Measurements from ENCODE around the gene STAT3.

DNA sequence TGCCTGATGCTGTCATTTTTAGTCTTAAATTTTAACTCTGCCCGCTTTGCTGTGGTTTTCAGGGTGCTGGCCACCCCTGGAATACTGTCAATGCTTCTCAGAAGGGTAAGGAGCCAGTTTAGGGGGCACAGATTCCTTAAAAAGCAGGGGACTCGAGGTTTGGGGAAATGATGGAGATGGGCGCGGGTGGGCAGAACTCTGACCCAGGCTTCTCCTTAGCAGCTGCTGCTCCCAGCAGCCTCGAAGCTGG, 76.3 kb downstream of the STAT3 start:
- TF ChIP-seq, protein P1, sequence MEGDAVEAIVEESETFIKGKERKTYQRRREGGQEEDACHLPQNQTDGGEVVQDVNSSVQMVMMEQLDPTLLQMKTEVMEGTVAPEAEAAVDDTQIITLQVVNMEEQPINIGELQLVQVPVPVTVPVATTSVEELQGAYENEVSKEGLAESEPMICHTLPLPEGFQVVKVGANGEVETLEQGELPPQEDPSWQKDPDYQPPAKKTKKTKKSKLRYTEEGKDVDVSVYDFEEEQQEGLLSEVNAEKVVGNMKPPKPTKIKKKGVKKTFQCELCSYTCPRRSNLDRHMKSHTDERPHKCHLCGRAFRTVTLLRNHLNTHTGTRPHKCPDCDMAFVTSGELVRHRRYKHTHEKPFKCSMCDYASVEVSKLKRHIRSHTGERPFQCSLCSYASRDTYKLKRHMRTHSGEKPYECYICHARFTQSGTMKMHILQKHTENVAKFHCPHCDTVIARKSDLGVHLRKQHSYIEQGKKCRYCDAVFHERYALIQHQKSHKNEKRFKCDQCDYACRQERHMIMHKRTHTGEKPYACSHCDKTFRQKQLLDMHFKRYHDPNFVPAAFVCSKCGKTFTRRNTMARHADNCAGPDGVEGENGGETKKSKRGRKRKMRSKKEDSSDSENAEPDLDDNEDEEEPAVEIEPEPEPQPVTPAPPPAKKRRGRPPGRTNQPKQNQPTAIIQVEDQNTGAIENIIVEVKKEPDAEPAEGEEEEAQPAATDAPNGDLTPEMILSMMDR (IDR thresholded peaks at IDR 0.05; ENCODE audit: insufficient read depth, low read length) = no peak
- TF ChIP-seq POLR2AphosphoS5 (IDR thresholded peaks at IDR 0.05; ENCODE audit: low read depth) (no peak), SPI1 (IDR thresholded peaks at IDR 0.05; ENCODE audit: borderline replicate concordance, low read depth) (no peak), GABPA (IDR thresholded peaks at IDR 0.05; ENCODE audit: low read depth) (no peak)
- TF ChIP-seq, protein P2, sequence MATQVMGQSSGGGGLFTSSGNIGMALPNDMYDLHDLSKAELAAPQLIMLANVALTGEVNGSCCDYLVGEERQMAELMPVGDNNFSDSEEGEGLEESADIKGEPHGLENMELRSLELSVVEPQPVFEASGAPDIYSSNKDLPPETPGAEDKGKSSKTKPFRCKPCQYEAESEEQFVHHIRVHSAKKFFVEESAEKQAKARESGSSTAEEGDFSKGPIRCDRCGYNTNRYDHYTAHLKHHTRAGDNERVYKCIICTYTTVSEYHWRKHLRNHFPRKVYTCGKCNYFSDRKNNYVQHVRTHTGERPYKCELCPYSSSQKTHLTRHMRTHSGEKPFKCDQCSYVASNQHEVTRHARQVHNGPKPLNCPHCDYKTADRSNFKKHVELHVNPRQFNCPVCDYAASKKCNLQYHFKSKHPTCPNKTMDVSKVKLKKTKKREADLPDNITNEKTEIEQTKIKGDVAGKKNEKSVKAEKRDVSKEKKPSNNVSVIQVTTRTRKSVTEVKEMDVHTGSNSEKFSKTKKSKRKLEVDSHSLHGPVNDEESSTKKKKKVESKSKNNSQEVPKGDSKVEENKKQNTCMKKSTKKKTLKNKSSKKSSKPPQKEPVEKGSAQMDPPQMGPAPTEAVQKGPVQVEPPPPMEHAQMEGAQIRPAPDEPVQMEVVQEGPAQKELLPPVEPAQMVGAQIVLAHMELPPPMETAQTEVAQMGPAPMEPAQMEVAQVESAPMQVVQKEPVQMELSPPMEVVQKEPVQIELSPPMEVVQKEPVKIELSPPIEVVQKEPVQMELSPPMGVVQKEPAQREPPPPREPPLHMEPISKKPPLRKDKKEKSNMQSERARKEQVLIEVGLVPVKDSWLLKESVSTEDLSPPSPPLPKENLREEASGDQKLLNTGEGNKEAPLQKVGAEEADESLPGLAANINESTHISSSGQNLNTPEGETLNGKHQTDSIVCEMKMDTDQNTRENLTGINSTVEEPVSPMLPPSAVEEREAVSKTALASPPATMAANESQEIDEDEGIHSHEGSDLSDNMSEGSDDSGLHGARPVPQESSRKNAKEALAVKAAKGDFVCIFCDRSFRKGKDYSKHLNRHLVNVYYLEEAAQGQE (IDR thresholded peaks at IDR 0.05; ENCODE audit: insufficient replicate concordance, low read depth) = no peak
